Stimulated activated CD8-positive, alpha-beta memory T cell treated with anti-CD3 and anti-CD28 coated beads, Interleukin-12 subunit alpha, Interleukin-12 subunit beta, amount 100 ng/mL, for 24 hours (primary cell): ENCODE results near the gene EXOC1L.

Experiments
- DNase-seq: peaks from one replicate; pipeline ENCODE4 v3.0.0-alpha.2; 2020; ENCODE audit errors: extremely low read depth

EXOC1L gene

DNA sequence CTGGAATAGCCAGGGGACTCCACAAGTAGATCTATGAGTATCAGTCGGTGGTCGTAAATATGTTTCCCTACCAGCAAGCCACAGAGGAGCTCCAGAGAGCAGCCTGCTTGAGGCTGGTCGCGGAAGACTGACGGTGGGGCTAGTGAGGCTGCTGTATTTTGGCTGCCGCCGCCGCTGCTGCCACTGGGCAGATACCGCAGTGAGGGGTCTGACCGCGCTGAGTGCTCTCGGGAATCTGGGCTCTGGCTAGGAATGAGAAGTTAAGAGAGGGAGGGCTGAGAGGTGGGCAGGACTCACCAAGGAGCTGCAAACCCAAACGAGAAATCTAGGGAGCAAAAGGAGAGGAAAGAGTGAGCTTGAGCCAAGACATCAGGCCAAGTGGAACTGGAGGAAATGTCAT is at the start of gene EXOC1L:
TSS of gene EXOC1L (plus strand) at position 157 of the 400 bp plus-strand sequence. CDS start at position 394, 237 bp downstream.
- no peak for DNase-seq

- DNase-seq = no peak
Observed at GRCh38 chr4:55770662-55771061, 48.9 kb upstream of the EXOC1L start.

- DNase-seq = no peak
Observed at GRCh38 chr4:55781341-55781740, 38.2 kb upstream of the EXOC1L start.

DNA sequence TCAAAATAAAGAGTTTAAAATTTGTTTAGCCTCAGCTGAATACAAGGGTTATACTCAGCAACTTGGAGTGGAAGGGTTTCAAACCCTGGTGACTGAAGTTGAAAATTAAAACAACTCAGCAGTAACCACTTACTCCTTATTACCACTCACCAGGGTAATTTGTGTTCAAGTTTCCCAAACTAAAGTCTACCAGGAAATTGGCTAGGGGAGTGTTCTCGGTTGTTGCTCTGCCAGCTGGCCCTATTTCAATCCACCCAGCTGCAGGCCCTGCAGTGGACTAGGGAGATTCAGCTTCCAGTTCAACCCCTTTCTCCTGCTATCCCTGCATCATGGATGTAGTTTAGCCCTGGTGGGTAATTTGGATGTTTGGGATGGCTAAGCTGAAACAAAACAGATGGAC is 37.8 kb upstream of the EXOC1L start:
- DNase-seq = no peak

DNA sequence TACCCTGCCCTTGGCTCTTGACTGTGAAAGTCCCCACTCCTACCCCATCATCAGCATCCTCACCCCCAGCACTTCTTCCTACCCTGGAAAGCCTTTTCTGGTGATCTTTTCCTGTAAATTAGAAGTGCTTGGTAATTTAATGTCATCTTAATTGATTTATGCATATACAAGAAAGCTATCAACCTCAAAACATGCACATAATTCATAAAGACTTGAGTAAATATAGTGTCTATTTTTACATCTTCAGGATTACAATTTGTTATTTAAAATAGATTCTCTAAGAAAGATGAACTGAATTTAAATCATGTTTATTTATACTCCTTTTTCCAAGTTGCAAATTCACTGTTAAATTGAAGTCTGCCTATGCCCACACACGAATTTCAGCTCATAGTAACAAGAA is 36.0 kb upstream of the EXOC1L start:
- no peak for DNase-seq

DNA sequence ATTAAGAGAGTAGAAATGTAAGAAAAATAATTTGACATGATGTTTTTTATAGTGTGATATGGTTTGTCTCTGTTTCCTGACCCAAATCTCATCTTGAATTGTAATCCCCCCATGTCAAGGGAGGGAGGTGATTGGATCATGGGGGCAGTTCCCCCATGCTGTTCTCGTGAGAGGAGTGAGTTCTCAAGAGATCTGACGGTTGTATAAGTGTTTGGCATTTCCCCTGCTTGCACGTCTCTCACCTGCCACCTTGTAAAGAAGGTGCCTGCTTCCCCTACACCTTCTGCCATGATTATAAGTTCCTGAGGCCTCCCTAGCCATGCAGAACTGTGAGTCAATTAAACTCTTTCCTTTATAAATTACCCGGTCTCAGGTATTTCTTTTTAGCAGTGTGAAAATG is 34.8 kb upstream of the EXOC1L start:
- DNase-seq = no peak

DNA sequence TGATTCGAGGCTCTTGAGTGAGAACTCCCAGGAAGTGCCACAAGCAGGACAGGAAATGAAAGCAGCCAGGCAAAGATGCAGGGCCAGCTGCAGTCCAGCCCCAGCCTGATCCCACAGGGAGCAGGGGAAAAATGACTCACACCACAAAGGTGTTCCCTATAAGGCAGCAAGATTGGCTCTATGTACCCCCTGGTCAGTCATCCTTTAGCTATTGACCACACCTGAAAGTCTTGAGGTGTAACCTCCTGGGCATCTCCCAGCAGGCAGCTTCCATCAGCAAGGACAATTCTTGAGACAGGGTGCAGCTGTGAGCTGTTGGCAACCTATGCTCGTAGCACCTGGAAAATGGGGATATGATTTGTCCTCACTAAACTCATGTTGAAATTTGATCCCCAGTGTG is 27.9 kb upstream of the EXOC1L start:
- no peak for DNase-seq

- no peak for DNase-seq
Observed at GRCh38 chr4:55793479-55793878, 26.1 kb upstream of the EXOC1L start.

- no peak for DNase-seq
Observed at GRCh38 chr4:55794053-55794452, 25.5 kb upstream of the EXOC1L start.

- DNase-seq = no peak
Observed at GRCh38 chr4:55795341-55795740, 24.2 kb upstream of the EXOC1L start.

GRCh38 chr4:55801498-55801897 is 18.1 kb upstream of the EXOC1L start:
- DNase-seq = no peak

DNA sequence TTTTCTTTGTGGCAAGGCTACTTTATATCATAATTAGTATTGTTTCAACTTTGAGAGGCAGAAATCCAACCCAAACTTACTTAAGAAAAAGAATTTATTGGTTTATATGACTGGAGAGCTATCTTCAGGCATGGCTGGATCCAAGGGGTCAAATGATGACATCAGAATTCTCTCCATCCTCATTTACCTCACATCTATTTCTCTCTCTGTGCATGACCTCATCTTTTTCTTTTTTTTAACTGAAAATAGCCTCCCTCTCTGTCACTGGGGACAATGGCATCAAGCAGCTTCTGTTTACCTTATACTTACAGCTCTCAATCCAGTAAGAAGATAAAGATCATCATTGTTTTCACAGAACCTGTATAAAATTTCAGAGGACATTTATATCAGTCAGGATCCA is 12.0 kb upstream of the EXOC1L start:
- DNase-seq = no peak

DNA sequence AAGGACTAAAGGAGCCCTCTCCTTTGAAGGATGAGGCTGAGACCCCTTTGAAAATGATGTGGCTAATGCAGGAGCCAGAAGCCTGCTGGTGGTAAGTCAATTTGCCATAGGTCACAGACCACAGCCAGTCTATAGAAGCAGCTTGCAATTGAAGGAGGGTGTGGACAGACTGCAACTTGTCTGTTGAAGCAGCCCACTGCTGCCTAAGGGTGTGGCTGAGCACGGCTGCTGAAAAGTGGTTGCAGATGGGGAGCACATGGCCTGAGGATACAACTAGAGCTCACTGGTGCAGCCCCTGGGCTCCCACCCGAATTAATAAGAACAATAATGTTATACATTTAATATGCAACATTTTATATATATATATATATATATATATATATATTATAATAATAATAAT is 11.4 kb upstream of the EXOC1L start:
- DNase-seq = no peak

- DNase-seq = no peak
Observed at GRCh38 chr4:55808632-55809031, 11.0 kb upstream of the EXOC1L start.

DNA sequence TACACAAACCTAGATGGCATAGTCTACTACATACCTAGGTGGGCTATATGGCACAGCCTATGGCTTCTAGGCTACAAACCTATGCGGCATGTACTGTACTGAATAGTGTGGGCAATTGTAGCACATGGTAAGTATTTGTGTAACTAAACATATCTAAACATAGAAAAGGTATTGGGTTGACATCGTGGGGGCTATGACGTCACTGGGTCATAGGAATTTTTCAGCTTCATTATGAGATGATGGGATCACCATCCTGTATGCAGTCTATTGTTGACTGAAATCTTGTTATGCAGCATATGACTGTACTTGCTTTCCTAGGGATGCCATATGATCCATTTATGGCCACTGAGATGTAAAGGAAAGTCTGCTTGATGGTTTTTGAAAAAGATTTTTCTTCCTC is 1.9 kb upstream of the EXOC1L start:
- DNase-seq = no peak

DNA sequence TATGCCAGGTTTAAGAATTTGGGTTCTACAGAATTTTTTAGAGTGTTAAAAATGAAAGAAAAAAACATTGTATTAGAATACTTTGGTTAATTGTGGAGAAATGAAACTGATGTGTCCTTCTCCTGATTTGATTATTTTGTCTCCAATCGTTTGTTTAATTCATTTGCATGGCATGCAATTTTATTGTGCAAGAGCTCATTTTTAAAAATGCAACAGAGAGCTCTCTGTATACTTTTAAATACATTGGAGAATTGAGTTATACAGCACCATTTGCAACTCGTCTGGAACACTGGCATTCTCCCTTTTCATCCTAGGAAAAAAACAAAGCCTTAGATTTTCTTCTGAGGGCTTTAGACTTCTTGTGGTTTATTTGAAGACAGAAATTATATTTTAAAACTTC is 689 bp downstream of the EXOC1L start:
- no peak for DNase-seq

- no peak for DNase-seq
Observed at GRCh38 chr4:55822329-55822728, 2.7 kb downstream of the EXOC1L start.

DNA sequence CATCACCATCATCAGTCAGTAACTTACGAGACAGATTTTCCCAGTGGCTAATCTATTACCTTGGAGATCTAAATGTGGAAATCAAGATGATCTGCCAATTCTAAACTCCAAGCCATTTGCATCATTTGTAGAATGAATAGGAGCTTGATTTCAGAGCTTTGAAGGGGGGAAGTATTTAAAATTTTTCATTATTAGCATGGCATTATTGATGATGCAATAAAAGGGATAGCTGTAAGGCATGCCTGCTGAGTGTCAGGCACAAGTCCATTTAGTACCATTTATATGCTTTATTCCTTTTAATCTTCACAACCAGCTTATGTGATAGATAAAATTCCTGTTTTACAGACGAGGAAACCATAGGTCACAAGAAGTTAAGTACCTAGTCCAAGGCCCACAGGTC is 5.3 kb downstream of the EXOC1L start:
- no peak for DNase-seq

- no peak for DNase-seq
Observed at GRCh38 chr4:55826986-55827385, 7.4 kb downstream of the EXOC1L start.

DNA sequence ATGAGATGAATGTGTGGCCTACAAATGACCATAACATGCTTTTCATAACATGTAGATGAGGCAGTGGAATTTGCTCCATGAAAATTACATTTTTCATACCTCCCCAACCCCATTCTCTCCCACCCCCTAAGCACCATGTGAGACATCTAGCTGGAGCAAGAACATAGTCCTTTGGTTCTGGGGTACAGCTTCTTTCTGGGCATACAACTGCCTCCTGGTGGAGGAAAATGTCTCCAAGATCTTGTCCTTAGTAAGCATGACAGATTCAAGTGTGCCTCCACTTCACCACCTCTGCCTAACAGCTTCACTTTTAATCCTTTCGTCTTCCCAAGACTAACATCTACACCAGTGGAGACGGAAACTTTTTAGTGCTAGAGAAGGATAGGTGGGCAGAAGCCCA is 8.0 kb downstream of the EXOC1L start:
- DNase-seq = no peak

DNA sequence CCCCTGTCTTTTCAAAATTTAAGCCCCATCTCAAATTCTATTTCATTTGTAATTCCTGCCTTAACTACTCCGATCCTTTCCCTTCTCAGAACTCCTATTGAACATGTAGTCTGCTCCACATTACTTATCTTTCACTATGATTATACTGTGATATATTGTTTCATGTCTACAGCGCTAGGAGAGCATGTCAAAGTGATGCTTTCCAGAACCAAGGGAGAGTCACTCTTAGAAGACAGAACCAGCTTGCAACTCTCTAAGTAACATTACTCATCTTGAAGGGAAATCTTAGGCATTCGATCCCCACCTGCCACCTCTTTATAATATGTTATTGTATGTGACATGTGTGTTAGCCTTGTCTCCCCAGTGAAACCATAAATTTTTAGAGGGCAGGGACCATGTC is 10.5 kb downstream of the EXOC1L start:
- DNase-seq = no peak

- DNase-seq = no peak
Observed at GRCh38 chr4:55830716-55831115, 11.1 kb downstream of the EXOC1L start.

DNA sequence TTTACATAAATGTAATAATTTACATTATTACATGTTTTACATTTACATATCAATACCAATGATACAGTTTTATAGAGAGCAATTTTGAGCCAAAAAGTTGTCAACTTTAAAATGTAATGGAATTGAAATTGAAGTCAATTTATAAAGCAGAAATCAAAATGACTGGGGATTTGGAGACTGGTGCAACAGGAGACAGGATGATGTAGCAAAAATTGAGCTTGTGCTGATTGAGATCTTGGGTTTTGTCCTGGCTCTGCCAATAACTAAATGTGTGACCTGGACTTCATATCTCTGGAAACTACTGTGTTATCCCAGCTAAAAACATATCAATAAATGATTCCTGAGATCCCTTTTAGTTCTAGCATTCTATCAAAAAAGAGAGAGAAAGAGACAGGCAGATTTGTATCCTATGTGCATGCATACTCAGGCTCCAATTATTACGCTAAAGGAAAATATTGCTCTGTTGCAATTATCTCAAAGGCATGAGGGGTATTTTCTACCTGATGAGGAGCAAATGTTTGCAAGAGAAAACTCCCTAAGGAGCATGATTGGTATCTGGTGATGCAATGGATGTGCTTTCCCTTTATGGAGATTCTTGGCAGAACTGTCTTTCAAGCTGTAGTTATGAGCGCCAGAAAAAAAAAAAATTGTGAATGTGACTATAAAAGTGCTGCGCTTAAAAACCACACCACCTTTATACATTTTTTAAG is 14.7 kb downstream of the EXOC1L start:
- no peak for DNase-seq

DNA sequence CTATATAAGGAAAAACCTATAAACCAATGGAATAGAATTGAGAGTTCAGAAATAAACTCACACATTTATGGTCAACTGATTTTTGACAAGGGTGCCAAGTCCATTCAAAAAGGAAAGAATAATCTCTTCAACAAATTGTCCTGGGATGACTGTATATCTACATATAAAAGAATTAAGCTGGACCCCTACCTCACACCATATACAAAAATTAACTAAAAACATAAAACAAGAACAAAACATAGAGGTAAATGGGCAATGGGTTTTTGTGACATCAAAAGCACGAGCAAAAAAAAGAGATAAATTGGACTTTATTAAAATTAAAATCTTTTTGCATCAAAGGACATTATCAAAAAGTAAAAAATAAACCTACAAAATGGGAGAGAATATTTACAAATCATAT is 18.3 kb downstream of the EXOC1L start:
- DNase-seq = no peak
